MG63 (cell line): Measurements from ENCODE around the gene TNFAIP3. TPM values are rescaled to one million over a fixed set of nuclear protein-coding genes. Genes with fewer than 3 reads are reported as not detected.
"Not testable (repeated sequence)": the region's sequence is repeated elsewhere in the genome, so short reads cannot be mapped to it uniquely, and the experiment has no call there.

Experiments
- DNase-seq: peaks from one replicate; pipeline ENCODE4 v3.0.0-alpha.2; 2020
- H3K27me3 ChIP-seq: fragments of 250-450 bp; sonication (Bioruptor Pico); 2 replicates; pipeline ENCODE4 v1.5.1; 2020; ENCODE audit warnings: mild to moderate bottlenecking, moderate library complexity
- H3K36me3 ChIP-seq: fragments of 250-450 bp; sonication (Bioruptor Pico); 2 replicates; pipeline ENCODE4 v1.5.1; 2020; ENCODE audit warnings: mild to moderate bottlenecking, moderate library complexity
- H3K4me3 ChIP-seq: fragments of 250-450 bp; sonication (Bioruptor Pico); 2 replicates; pipeline ENCODE4 v1.5.1; 2020; ENCODE audit warnings: mild to moderate bottlenecking, moderate library complexity
- H3K9me3 ChIP-seq: fragments of 250-450 bp; sonication (Bioruptor Pico); 2 replicates; pipeline ENCODE4 v1.5.1; 2020; ENCODE audit warnings: mild to moderate bottlenecking, moderate library complexity
- total RNA-seq: library from RNA; depleted of rRNA; stranded (reverse); fragments of >200 nt; shearing (Covaris generic); gene quantifications from 2 replicates; pipeline ENCODE4 v1.2.3, GENCODE V29; 2014; ENCODE audit warnings: low replicate concordance; rRNA removed

TNFAIP3 gene
- 0.79 and 2.4 TPM in 2 replicates for total RNA-seq

- H3K4me3 ChIP-seq, result peak within 1 kb of the TSS; percentile 87
- no peaks in the 10 kb centered on the region; the same call in 1 of the 2 replicates for H3K36me3 ChIP-seq
- peak; percentile 92 for DNase-seq
- no peaks in the 10 kb centered on the region for H3K27me3 ChIP-seq
- peaks cover 2% of the 10 kb centered on the region; the same call in 1 of the 2 replicates for H3K9me3 ChIP-seq
Measured at GRCh38 chr6:137866914-137867684, at the start of gene TNFAIP3. Gene TNFAIP3 (plus strand): TSS chr6:137867259. CDS start chr6:137871228, 3,969 bp downstream.

- Histone ChIP-seq H3K9me3 (no peaks in the 10 kb centered on the region), H3K27me3 (no peaks in the 10 kb centered on the region), H3K36me3 (no peaks in the 10 kb centered on the region), H3K4me3 (no peak overlapping the region)
- DNase-seq, result no peak
Measured at GRCh38 chr6:137818440-137818839, 48.6 kb upstream of the TNFAIP3 start.

GRCh38 chr6:137819740-137820139 is 47.3 kb upstream of the TNFAIP3 start:
- no peak for DNase-seq
- Histone ChIP-seq H3K4me3 (no peak overlapping the region), H3K27me3 (no peaks in the 10 kb centered on the region), H3K36me3 (no peaks in the 10 kb centered on the region), H3K9me3 (no peaks in the 10 kb centered on the region)

- Histone ChIP-seq H3K9me3 (no peaks in the 10 kb centered on the region), H3K36me3 (no peaks in the 10 kb centered on the region), H3K4me3 (no peak overlapping the region), H3K27me3 (no peaks in the 10 kb centered on the region)
- DNase-seq, result no peak
Measured at GRCh38 chr6:137820425-137820824, 46.6 kb upstream of the TNFAIP3 start.

- no peaks in the 10 kb centered on the region for H3K36me3 ChIP-seq
- no peak overlapping the region for H3K4me3 ChIP-seq
- DNase-seq, result no peak
- no peaks in the 10 kb centered on the region for H3K9me3 ChIP-seq
- no peaks in the 10 kb centered on the region for H3K27me3 ChIP-seq
Measured at GRCh38 chr6:137820952-137821351, 46.1 kb upstream of the TNFAIP3 start.

GRCh38 chr6:137821491-137821890 is 45.6 kb upstream of the TNFAIP3 start:
- H3K36me3 ChIP-seq, result no peaks in the 10 kb centered on the region
- DNase-seq, result no peak
- no peaks in the 10 kb centered on the region for H3K9me3 ChIP-seq
- H3K27me3 ChIP-seq, result no peaks in the 10 kb centered on the region
- no peak overlapping the region for H3K4me3 ChIP-seq

- Histone ChIP-seq H3K4me3 (no peak overlapping the region), H3K27me3 (no peaks in the 10 kb centered on the region), H3K36me3 (no peaks in the 10 kb centered on the region), H3K9me3 (no peaks in the 10 kb centered on the region)
- DNase-seq, result no peak
Measured at GRCh38 chr6:137823826-137824555, 43.1 kb upstream of the TNFAIP3 start.

GRCh38 chr6:137824556-137824879 is 42.5 kb upstream of the TNFAIP3 start:
- no peak for DNase-seq
- no peaks in the 10 kb centered on the region for H3K9me3 ChIP-seq
- no peaks in the 10 kb centered on the region for H3K36me3 ChIP-seq
- no peak overlapping the region for H3K4me3 ChIP-seq
- H3K27me3 ChIP-seq, result no peaks in the 10 kb centered on the region

GRCh38 chr6:137824896-137825295 is 42.2 kb upstream of the TNFAIP3 start:
- Histone ChIP-seq H3K36me3 (no peaks in the 10 kb centered on the region), H3K4me3 (no peak overlapping the region), H3K9me3 (no peaks in the 10 kb centered on the region), H3K27me3 (no peaks in the 10 kb centered on the region)
- DNase-seq, result no peak

GRCh38 chr6:137827411-137827940 is 39.6 kb upstream of the TNFAIP3 start:
- no peak overlapping the region for H3K4me3 ChIP-seq
- H3K36me3 ChIP-seq, result no peaks in the 10 kb centered on the region
- H3K9me3 ChIP-seq, result no peaks in the 10 kb centered on the region
- no peak for DNase-seq
- no peaks in the 10 kb centered on the region for H3K27me3 ChIP-seq

- H3K27me3 ChIP-seq, result no peaks in the 10 kb centered on the region
- H3K4me3 ChIP-seq, result no peak overlapping the region
- H3K36me3 ChIP-seq, result no peaks in the 10 kb centered on the region
- H3K9me3 ChIP-seq, result no peaks in the 10 kb centered on the region
- DNase-seq, result no peak
Measured at GRCh38 chr6:137827977-137828810, 38.9 kb upstream of the TNFAIP3 start.

- peak; percentile 35 for DNase-seq
- no peaks in the 10 kb centered on the region for H3K27me3 ChIP-seq
- H3K4me3 ChIP-seq, result no peak overlapping the region
- no peaks in the 10 kb centered on the region for H3K36me3 ChIP-seq
- H3K9me3 ChIP-seq, result no peaks in the 10 kb centered on the region
Measured at GRCh38 chr6:137829641-137830083, 37.4 kb upstream of the TNFAIP3 start.

- Histone ChIP-seq H3K36me3 (no peaks in the 10 kb centered on the region), H3K9me3 (no peaks in the 10 kb centered on the region), H3K27me3 (no peaks in the 10 kb centered on the region), H3K4me3 (no peak overlapping the region)
- no peak for DNase-seq
Measured at GRCh38 chr6:137830511-137830911, 36.5 kb upstream of the TNFAIP3 start.

GRCh38 chr6:137832110-137832509 is 34.9 kb upstream of the TNFAIP3 start:
- H3K36me3 ChIP-seq, result no peaks in the 10 kb centered on the region
- H3K4me3 ChIP-seq, result no peak overlapping the region
- DNase-seq, result no peak
- no peaks in the 10 kb centered on the region for H3K9me3 ChIP-seq
- no peaks in the 10 kb centered on the region for H3K27me3 ChIP-seq

GRCh38 chr6:137834508-137834907 is 32.6 kb upstream of the TNFAIP3 start:
- H3K36me3 ChIP-seq, result no peaks in the 10 kb centered on the region
- no peak for DNase-seq
- H3K27me3 ChIP-seq, result no peaks in the 10 kb centered on the region
- no peaks in the 10 kb centered on the region; the same call in none of the 2 replicates for H3K9me3 ChIP-seq
- H3K4me3 ChIP-seq, result no peak overlapping the region

- H3K36me3 ChIP-seq, result no peaks in the 10 kb centered on the region
- no peak overlapping the region for H3K4me3 ChIP-seq
- DNase-seq, result no peak
- H3K9me3 ChIP-seq, result peaks cover 11% of the 10 kb centered on the region
- H3K27me3 ChIP-seq, result no peaks in the 10 kb centered on the region
Measured at GRCh38 chr6:137836788-137837187, 30.3 kb upstream of the TNFAIP3 start.

- DNase-seq, H3K27me3 ChIP-seq, H3K36me3 ChIP-seq, H3K4me3 ChIP-seq: not testable (repeated sequence)
- H3K9me3 ChIP-seq, result peaks cover 11% of the 10 kb centered on the region
Measured at GRCh38 chr6:137838090-137838489, 29.0 kb upstream of the TNFAIP3 start.
